Body of pancreas (tissue), 4 donors: Measurements from ENCODE around the gene ASCC3. TPM values are rescaled to one million over a fixed set of nuclear protein-coding genes. Genes with fewer than 3 reads are reported as not detected.

Experiments used
- ATAC-seq: fragments of 150-250 bp; one replicate; pipeline ENCODE4 v1.9.1; 2016
- DNase-seq, 4 donors: peaks; one replicate each; pipeline ENCODE4 v3.0.0-alpha.2; 2019
- H3K27ac ChIP-seq, 4 donors: fragments of 200-600 bp; sonication (generic); 1 replicate in 3 of 4; 2 replicates in 1 of 4; pipeline versions ENCODE4 v1.5.1 to v1.6.1; 2016 to 2019; ENCODE audit warnings: mild to moderate bottlenecking in 1 of 4, mixed read lengths in 1 of 4, moderate library complexity in 1 of 4
- H3K27me3 ChIP-seq, 2 donors: fragments of 200-600 bp; sonication (generic); one replicate each; pipeline ENCODE4 v1.6.0; 2016; ENCODE audit warnings: mild to moderate bottlenecking in 1 of 2
- H3K36me3 ChIP-seq, 2 donors: fragments of 200-600 bp; sonication (generic); replicated peaks in 1 of 2; 2 replicates each; pipeline ENCODE4 v1.5.1; 2016; ENCODE audit warnings: low read depth in 2 of 2; ENCODE audit not compliant: insufficient read depth in 1 of 2
- H3K4me1 ChIP-seq: fragments of 200-600 bp; sonication (generic); one replicate; pipeline ENCODE4 v1.6.0; 2016
- H3K4me3 ChIP-seq, 2 donors: fragments of 200-600 bp; sonication (generic); 1 replicate in 1 of 2; 2 replicates in 1 of 2; pipeline ENCODE4 v1.5.1; 2016 to 2019
- H3K9me3 ChIP-seq, 3 donors: fragments of 200-600 bp; sonication (generic); 1 replicate in 2 of 3; 2 replicates in 1 of 3; pipeline ENCODE4 v1.5.1; 2016
- CTCF ChIP-seq, 7 experiments: fragments of 450-650 bp in 4 of 7; fragments of 200-600 bp in 3 of 7; sonication (generic) in 3 of 7; IDR thresholded peaks; one replicate each; pipeline ENCODE4 v1.5.1; 2016 to 2019; ENCODE audit warnings: antibody characterized with exemption in 7 of 7
- POLR2A ChIP-seq, 3 donors: fragments of 450-650 bp; IDR thresholded peaks; one replicate each; pipeline ENCODE4 v1.6.1; 2016; ENCODE audit warnings: antibody characterized with exemption in 3 of 3, mild to moderate bottlenecking in 2 of 3
- WGBS, 2 donors: methylation state at CpG; one replicate each; pipeline ENCODE4 v1.1.5; 2017; 5-methylcytosine and 5-hydroxymethylcytosine counted together
- intact Hi-C: fragments of 100-400 bp; cut with DNase I; formaldehyde crosslinking; loops from one replicate; pipeline ENCODE4 v1.15.1; 2023
- total RNA-seq, 2 donors: library from RNA; depleted of rRNA; stranded (reverse); fragments of >200 nt; gene quantifications; one replicate each; pipeline ENCODE4 v1.1.0, GENCODE V29; 2016

The ASCC3 gene
- total RNA-seq, 2 donors from 2014 or later = 16.8 to 26.5 TPM

- Histone ChIP-seq H3K27me3 (peaks cover 0 to 31% of the 10 kb centered on the region in 2 donors), H3K36me3 (no peaks in the 10 kb centered on the region), H3K27ac (peak within 1 kb of the TSS; percentile 48 to 84 (median 78)), H3K4me3 (peak within 1 kb of the TSS in 1 of 2 donors; percentile 31), H3K9me3 (no peaks in the 10 kb centered on the region), H3K4me1 (peaks cover 16% of the 10 kb centered on the region)
- TF ChIP-seq CTCF (IDR thresholded peaks at IDR 0.05) (peak in 2 of 7 experiments; percentile 7 to 8), POLR2A (IDR thresholded peaks at IDR 0.05) (peak; percentile 62 to 85 (median 82))
- intact Hi-C loops = no loop called here
- DNase-seq (peak; percentile 82 to 92 (median 86)), ATAC-seq (peak; percentile 95)
- WGBS, 2 donors = 5 to 13% methylated on average over 38 to 53 of the region's 66 CpGs
Measured at GRCh38 chr6:100464903-100465700, 416.0 kb downstream of the ASCC3 start, which contains the start of gene SIM1. Gene SIM1, minus strand, starts transcription at chr6:100464921. Its CDS starts 1,453 bp downstream, at chr6:100463468.

GRCh38 chr6:100464162-100464851 lies 416.8 kb downstream of the ASCC3 start:
- intact Hi-C loops = no loop called here
- H3K4me3 ChIP-seq = peak overlapping the region in 1 of 2 donors; percentile 31
- no peak for TF ChIP-seq CTCF (IDR thresholded peaks at IDR 0.05)
- peak in 2 of 3 donors; percentile 5 to 7 for TF ChIP-seq POLR2A (IDR thresholded peaks at IDR 0.05)
- H3K36me3 ChIP-seq = no peaks in the 10 kb centered on the region
- peaks cover 16% of the 10 kb centered on the region for H3K4me1 ChIP-seq
- WGBS, 2 donors = 3 to 11% methylated on average over 18 to 46 of the region's 46 CpGs
- H3K9me3 ChIP-seq = no peaks in the 10 kb centered on the region
- ATAC-seq (peak; percentile 34), DNase-seq (peak in 2 of 4 donors; percentile 19 to 50)
- peaks cover 0 to 31% of the 10 kb centered on the region in 2 donors for H3K27me3 ChIP-seq
- peak overlapping the region; percentile 48 to 84 (median 78) for H3K27ac ChIP-seq

DNA sequence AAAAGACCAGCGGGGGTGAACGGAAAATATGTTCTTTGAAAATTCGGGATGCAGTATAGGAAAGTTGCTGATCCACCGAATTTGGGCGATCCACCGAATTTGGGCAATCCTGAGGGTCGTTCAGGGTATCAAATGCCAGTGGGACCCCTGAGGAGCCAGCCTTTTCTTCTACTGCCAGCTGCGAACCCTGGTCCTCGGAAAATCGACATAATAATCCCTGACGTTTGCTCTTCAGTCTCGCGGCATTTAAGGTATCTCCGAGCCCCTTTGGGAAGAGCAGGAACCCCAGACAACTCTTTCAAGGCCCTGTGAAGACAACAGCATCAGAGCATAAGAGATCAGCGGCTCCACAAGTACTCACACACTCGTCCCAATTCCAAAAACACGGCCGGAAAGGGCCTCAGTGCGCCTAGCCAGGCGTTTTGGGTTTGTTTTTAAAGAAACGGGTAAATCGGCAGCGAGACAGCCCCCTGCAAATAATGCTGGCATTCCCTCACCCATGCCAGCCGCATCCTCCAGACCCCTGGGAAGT lies 417.4 kb downstream of the ASCC3 start:
- DNase-seq = no peak
- 10 to 13% methylated on average over 21 to 24 of the region's 24 CpGs for WGBS, 2 donors
- peak overlapping the region; percentile 48 to 84 (median 78) for H3K27ac ChIP-seq
- peaks cover 16% of the 10 kb centered on the region for H3K4me1 ChIP-seq
- TF ChIP-seq CTCF (IDR thresholded peaks at IDR 0.05) (no peak), POLR2A (IDR thresholded peaks at IDR 0.05) (no peak)
- peak overlapping the region in 1 of 2 donors; percentile 31 for H3K4me3 ChIP-seq
- no peaks in the 10 kb centered on the region for H3K36me3 ChIP-seq
- no peaks in the 10 kb centered on the region for H3K9me3 ChIP-seq
- ATAC-seq = no peak
- intact Hi-C loops = no loop called here
- peaks cover 0 to 31% of the 10 kb centered on the region in 2 donors for H3K27me3 ChIP-seq

DNA sequence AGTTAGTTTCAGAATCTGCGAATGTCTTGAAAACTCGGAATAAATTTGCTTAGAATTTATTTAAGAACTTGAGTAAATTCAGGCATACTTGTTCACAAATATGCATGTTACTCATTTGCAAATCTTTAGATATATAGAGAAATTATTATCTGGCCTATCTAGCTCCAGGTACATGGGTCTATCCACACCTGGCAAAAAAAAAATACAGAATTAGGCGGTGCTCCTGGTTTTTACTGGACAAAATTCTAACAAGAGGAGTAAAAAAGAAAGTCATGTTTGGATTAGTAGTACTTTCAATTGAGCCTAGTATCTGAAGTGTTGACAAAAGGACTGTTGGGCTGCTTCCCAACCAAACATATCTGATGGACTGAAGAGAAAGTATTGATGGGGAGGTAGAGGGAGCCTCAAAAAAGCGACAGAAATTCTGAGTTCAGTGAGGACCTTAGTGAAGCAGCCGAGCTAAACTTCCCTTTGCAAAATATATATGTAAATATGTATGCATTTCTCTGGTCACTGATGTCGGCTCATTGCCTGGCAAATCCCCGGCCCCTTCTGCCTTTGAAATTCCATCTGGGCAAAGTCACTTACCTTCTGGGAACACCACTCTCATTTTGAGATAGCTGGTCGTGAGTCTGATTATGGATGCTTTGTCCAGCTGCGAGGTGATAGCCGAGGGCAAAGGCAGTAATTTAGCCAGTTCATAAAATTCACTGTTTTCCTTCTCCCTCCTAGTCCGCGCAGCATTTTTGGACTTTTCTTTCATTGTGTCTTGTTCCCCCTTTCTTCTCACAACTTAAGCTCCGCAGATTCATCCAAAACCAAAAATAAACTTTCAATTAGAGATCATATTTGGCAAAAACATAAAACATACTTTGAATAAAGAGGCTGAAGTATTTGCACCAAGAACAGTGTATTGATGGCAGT lies 418.2 kb downstream of the ASCC3 start:
- Histone ChIP-seq H3K27ac (peak overlapping the region; percentile 48 to 93 (median 81)), H3K4me1 (peaks cover 16% of the 10 kb centered on the region), H3K4me3 (peak overlapping the region in 1 of 2 donors; percentile 31), H3K36me3 (no peaks in the 10 kb centered on the region), H3K27me3 (peaks cover 0 to 38% of the 10 kb centered on the region in 2 donors), H3K9me3 (no peaks in the 10 kb centered on the region)
- no peak for DNase-seq
- no peak for ATAC-seq
- WGBS, 2 donors = 22 to 30% methylated on average over 13 of the region's 13 CpGs
- intact Hi-C loops = no loop called here
- no peak for TF ChIP-seq CTCF (IDR thresholded peaks at IDR 0.05)
- TF ChIP-seq POLR2A (IDR thresholded peaks at IDR 0.05) = no peak
